MCF 10A (cell line): ENCODE measurements around the gene MAML2. TPM values are rescaled to one million over a fixed set of nuclear protein-coding genes. Genes with fewer than 3 reads are reported as not detected.
A peak's percentile ranks its signal among the peaks of the same experiment; 100 is the strongest.

Experiments used
- BruUV-seq: library from RNA; stranded (reverse); fragments of 400-500 nt; replicated peaks from 2 replicates; lab custom pipeline; 2021; lab: Mats Ljungman, UMichigan
- CTCF ChIA-PET: fragments of 300-600 bp; sonication (Branson Sonifier 250); formaldehyde crosslinking; extraction: SDS; loops from one replicate; lab custom pipeline; 2021; ENCODE audit warnings: antibody characterized with exemption, inconsistent platforms; lab: Yijun Ruan, JAX
- POLR2A ChIA-PET: fragments of 300-600, 350-650 bp; sonication (Branson Sonifier 250); formaldehyde crosslinking; extraction: SDS; loops from one replicate; lab custom pipeline; 2020; ENCODE audit warnings: antibody characterized with exemption, inconsistent platforms; lab: Yijun Ruan, JAX
- DNase-seq: peaks from one replicate; pipeline ENCODE4 v3.0.0-alpha.2; 2018; ENCODE audit not compliant: unreplicated experiment
- H3K27ac Mint-ChIP-seq: one replicate; pipeline ENCODE4 v1.8.0; 2022; ENCODE audit warnings: mild to moderate bottlenecking, low read depth, mixed read lengths; ENCODE audit not compliant: unreplicated experiment
- H3K27me3 Mint-ChIP-seq: one replicate; pipeline ENCODE4 v1.8.0; 2022; ENCODE audit warnings: mixed read lengths; ENCODE audit not compliant: insufficient read depth, unreplicated experiment
- H3K36me3 Mint-ChIP-seq: one replicate; pipeline ENCODE4 v1.8.0; 2022; ENCODE audit warnings: mild to moderate bottlenecking, moderate library complexity, mixed read lengths; ENCODE audit not compliant: insufficient read depth, unreplicated experiment
- H3K4me1 Mint-ChIP-seq: one replicate; pipeline ENCODE4 v1.8.0; 2022; ENCODE audit warnings: mixed read lengths; ENCODE audit not compliant: insufficient read depth, unreplicated experiment
- H3K4me3 Mint-ChIP-seq: one replicate; pipeline ENCODE4 v1.8.0; 2022; ENCODE audit warnings: mild to moderate bottlenecking, moderate library complexity, mixed read lengths; ENCODE audit not compliant: unreplicated experiment
- H3K9me3 Mint-ChIP-seq: one replicate; pipeline ENCODE4 v1.8.0; 2022; ENCODE audit warnings: mixed read lengths; ENCODE audit not compliant: unreplicated experiment
- intact Hi-C: fragments of 100-400 bp; cut with micrococcal nuclease; formaldehyde crosslinking; loops from 2 replicates; pipeline ENCODE4 v1.14.1; 2022
- total RNA-seq: library from RNA; stranded (reverse); gene quantifications from 2 replicates; pipeline ENCODE4 v1.2.3, GENCODE V29; 2022
- TF ChIP-seq, protein P1 (sequence below): fragments of 200-600 bp; IDR thresholded peaks from one replicate; pipeline ENCODE4 v1.8.0; 2022; ENCODE audit warnings: antibody characterized with exemption, mild to moderate bottlenecking; ENCODE audit not compliant: unreplicated experiment

Gene MAML2
- total RNA-seq, 1 experiment from 2014 or later: 8.6 TPM

DNA sequence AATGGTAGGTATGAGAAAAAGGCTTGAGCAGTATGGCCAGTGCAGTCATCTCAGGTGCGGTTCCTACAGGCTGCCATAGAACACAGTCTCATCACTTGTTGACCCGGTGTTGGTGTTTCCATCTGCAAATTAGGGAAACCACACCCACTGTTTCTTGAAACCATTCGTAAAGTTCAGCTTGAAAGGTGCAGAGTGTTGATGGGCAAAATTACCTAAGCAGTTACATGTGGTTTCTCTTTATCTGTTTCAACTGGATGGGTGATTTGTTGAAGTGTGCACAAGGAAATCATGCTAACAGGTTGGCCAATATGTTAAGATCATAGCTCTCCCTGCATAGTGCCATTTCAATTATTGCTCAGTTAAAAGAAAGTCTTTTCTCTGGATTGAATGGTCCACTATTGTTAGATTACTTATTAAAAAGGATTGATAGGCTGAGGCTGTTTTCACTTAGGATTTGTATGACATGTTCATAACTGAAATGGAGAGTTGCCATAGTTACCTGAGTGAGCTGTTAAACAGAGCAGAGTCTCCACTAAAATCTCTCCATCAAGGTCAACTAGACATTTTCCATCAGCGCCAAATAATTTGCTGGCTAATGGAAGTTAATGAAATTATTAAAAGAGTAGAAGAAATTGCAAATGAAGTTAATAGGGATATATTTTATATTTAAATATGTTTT lies 215.9 kb downstream of the MAML2 start:
- peaks cover 11% of the 10 kb centered on the region for H3K36me3 Mint-ChIP-seq
- no peak for DNase-seq
- no peaks in the 10 kb centered on the region for H3K9me3 Mint-ChIP-seq
- intact Hi-C loops: no loop called here
- no peak overlapping the region for H3K4me3 Mint-ChIP-seq
- no peak overlapping the region for H3K27ac Mint-ChIP-seq
- ChIA-PET CTCF (interaction anchor here (1.4 kb wide), 1 partner anchor 72 kb away, joined by 7 read pairs; no protein-coding TSS in a partner anchor), POLR2A (no interaction called here)
- TF ChIP-seq, protein P1, sequence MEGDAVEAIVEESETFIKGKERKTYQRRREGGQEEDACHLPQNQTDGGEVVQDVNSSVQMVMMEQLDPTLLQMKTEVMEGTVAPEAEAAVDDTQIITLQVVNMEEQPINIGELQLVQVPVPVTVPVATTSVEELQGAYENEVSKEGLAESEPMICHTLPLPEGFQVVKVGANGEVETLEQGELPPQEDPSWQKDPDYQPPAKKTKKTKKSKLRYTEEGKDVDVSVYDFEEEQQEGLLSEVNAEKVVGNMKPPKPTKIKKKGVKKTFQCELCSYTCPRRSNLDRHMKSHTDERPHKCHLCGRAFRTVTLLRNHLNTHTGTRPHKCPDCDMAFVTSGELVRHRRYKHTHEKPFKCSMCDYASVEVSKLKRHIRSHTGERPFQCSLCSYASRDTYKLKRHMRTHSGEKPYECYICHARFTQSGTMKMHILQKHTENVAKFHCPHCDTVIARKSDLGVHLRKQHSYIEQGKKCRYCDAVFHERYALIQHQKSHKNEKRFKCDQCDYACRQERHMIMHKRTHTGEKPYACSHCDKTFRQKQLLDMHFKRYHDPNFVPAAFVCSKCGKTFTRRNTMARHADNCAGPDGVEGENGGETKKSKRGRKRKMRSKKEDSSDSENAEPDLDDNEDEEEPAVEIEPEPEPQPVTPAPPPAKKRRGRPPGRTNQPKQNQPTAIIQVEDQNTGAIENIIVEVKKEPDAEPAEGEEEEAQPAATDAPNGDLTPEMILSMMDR: no peak
- BruUV-seq: no TSS peak
- peaks cover 13% of the 10 kb centered on the region for H3K4me1 Mint-ChIP-seq
- H3K27me3 Mint-ChIP-seq: no peaks in the 10 kb centered on the region

DNA sequence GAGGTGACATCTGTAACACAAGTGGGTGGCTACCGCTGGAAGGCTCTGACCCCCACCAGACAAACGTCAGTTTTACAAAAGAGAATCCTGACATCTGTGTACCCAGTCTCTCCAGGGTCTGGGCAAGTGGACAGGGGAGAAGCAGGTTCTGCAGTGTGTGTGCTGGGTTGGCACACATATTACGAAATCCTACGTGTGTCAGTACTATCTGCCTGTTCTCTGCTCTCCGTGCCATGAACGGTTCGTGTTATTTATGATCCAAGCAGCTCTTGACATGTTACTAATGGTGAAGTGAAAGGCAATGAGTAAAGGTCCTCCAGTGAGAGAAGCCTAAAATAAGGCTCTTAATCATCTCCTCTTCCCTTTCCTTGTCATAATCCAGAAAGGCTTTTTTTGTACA lies 217.6 kb downstream of the MAML2 start:
- H3K36me3 Mint-ChIP-seq: peaks cover 11% of the 10 kb centered on the region
- TF ChIP-seq, protein P1: no peak
- intact Hi-C loops: no loop called here
- no peaks in the 10 kb centered on the region for H3K9me3 Mint-ChIP-seq
- no peaks in the 10 kb centered on the region for H3K27me3 Mint-ChIP-seq
- no peak for DNase-seq
- ChIA-PET POLR2A (no interaction called here), CTCF (interaction anchor here (0.6 to 1.0 kb wide), 2 partner anchors 15 to 30 kb away, joined by 3 read pairs; no protein-coding TSS in a partner anchor)
- BruUV-seq: no TSS peak
- peak overlapping the region; percentile 61 for H3K27ac Mint-ChIP-seq
- peaks cover 14% of the 10 kb centered on the region for H3K4me1 Mint-ChIP-seq
- no peak overlapping the region for H3K4me3 Mint-ChIP-seq

GRCh38 chr11:96124155-96124554 lies 218.8 kb downstream of the MAML2 start:
- BruUV-seq: no TSS peak

DNA sequence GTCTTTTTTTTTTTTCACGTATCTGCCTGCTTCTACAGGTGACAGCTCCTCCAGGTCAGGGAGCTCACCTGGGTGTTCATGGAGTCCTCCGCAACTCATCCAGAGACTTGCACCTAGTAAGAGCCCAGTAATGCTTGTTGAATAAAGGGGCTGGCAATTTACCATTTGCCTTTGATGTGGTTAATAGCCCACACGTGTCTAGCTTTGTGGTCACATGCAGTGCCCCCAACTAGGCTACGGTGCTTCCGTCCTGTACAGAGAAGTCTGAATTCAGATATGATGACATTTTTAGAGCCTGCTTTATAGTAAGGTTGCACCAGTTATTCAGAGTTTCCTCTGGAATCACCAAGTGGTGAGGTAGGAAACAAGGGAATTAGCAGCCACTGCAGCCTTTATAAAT lies 219.7 kb downstream of the MAML2 start:
- TF ChIP-seq, protein P1: no peak
- POLR2A ChIA-PET: interaction anchor here (0.6 to 2.1 kb wide), 5 partner anchors 32 to 288 kb away, joined by 3 to 12 read pairs (median 5); no protein-coding TSS in a partner anchor
- intact Hi-C loops: no loop called here
- no peaks in the 10 kb centered on the region for H3K27me3 Mint-ChIP-seq
- DNase-seq: no peak
- BruUV-seq: no TSS peak
- peaks cover 11% of the 10 kb centered on the region for H3K36me3 Mint-ChIP-seq
- H3K27ac Mint-ChIP-seq: no peak overlapping the region
- peaks cover 14% of the 10 kb centered on the region for H3K4me1 Mint-ChIP-seq
- CTCF ChIA-PET: interaction anchor here (0.6 to 1.4 kb wide), 7 partner anchors 9 to 730 kb away, joined by 3 to 7 read pairs (median 4); partner anchors contain the start of gene MAML2
- no peaks in the 10 kb centered on the region for H3K9me3 Mint-ChIP-seq
- no peak overlapping the region for H3K4me3 Mint-ChIP-seq

More at GRCh38 chr11:96124155-96124554, 218.8 kb downstream of the MAML2 start:
- Mint-ChIP-seq H3K4me1 (peaks cover 14% of the 10 kb centered on the region), H3K27ac (peak overlapping the region; percentile 61), H3K9me3 (no peaks in the 10 kb centered on the region), H3K36me3 (peaks cover 11% of the 10 kb centered on the region), H3K4me3 (no peak overlapping the region), H3K27me3 (no peaks in the 10 kb centered on the region)
- no peak for DNase-seq
- TF ChIP-seq, protein P1: no peak
- intact Hi-C loops: no loop called here
- ChIA-PET POLR2A (no interaction called here), CTCF (interaction anchor here (0.6 kb wide), 1 partner anchor 21 kb away, joined by 3 read pairs; no protein-coding TSS in a partner anchor)
